Heart right ventricle (tissue), 16 donors: ENCODE results near the gene HTR3C. TPM values are rescaled to one million over a fixed set of nuclear protein-coding genes. Genes with fewer than 3 reads are reported as not detected.

Experiments
- ATAC-seq, 8 donors: fragments of 200-7000 bp; cut with Tn5 transposase; one replicate each; pipeline ENCODE4 v1.9.1; 2020; ENCODE audit warnings: mild to moderate bottlenecking in 8 of 8, moderate library complexity in 8 of 8, moderate number of reproducible peaks in 1 of 8
- DNase-seq, 2 donors: peaks; one replicate each; pipeline ENCODE4 v3.0.0-alpha.2; 2020
- H3K27ac ChIP-seq, 10 donors: fragments of 200-600 bp; sonication (generic) in 2 of 10; one replicate each; pipeline versions ENCODE4 v1.5.0 to v1.8.0; 2020 to 2022; ENCODE audit warnings: mild to moderate bottlenecking in 3 of 10
- H3K27me3 ChIP-seq, 7 donors: fragments of 200-600 bp; one replicate each; pipeline ENCODE4 v1.8.0; 2021 to 2022; ENCODE audit warnings: mild to moderate bottlenecking in 2 of 7
- H3K36me3 ChIP-seq, 9 donors: fragments of 200-600 bp; sonication (generic) in 1 of 9; one replicate each; pipeline versions ENCODE4 v1.5.0 to v1.8.0; 2020 to 2022; ENCODE audit warnings: mild to moderate bottlenecking in 2 of 9
- H3K4me1 ChIP-seq, 9 donors: fragments of 200-600 bp; sonication (generic) in 1 of 9; one replicate each; pipeline versions ENCODE4 v1.5.0 to v1.8.0; 2020 to 2022; ENCODE audit warnings: mild to moderate bottlenecking in 4 of 9
- H3K4me3 ChIP-seq, 10 donors: fragments of 200-600 bp; sonication (generic) in 2 of 10; one replicate each; pipeline versions ENCODE4 v1.5.0 to v1.8.0; 2020 to 2022; ENCODE audit warnings: mild to moderate bottlenecking in 7 of 10, moderate library complexity in 2 of 10
- H3K9me3 ChIP-seq, 11 donors: fragments of 200-600 bp in 10 of 11; sonication (generic) in 2 of 11; one replicate each; pipeline versions ENCODE4 v1.5.0 to v1.8.0; 2013 to 2022; ENCODE audit warnings: mild to moderate bottlenecking in 2 of 11, control low read depth in 1 of 11, moderate library complexity in 1 of 11
- CTCF ChIP-seq, 9 donors: fragments of 200-600 bp; sonication (generic) in 2 of 9; IDR thresholded peaks; one replicate each; pipeline versions ENCODE4 v1.5.0 to v1.8.0; 2021 to 2022; ENCODE audit warnings: antibody characterized with exemption in 9 of 9, mild to moderate bottlenecking in 5 of 9, moderate library complexity in 1 of 9
- WGBS, 2 donors: extraction: QIAGEN DNeasy Blood & Tissue Kit; methylation state at CpG; one replicate each; pipeline ENCODE4 v1.1.7; 2013; ENCODE audit warnings: inconsistent platforms in 1 of 2; 5-methylcytosine and 5-hydroxymethylcytosine counted together
- intact Hi-C, 10 donors: fragments of 100-400 bp; cut with DNase I; formaldehyde crosslinking; loops; one replicate each; pipeline versions ENCODE4 v1.11.1 to v1.14.2; 2022
- polyA plus RNA-seq, 2 donors: library from polyadenylated mRNA; stranded (reverse); fragments of 200-250 nt; gene quantifications; one replicate each; pipeline ENCODE4 v1.2.3, GENCODE V29; 2013
- total RNA-seq, 10 donors: library from RNA; stranded (reverse); fragmentation: NEBNext Ultra II Directional in 3 of 10; extraction: Animal tissue kit (Norgen Biotek cat#: 25700) in 3 of 10; gene quantifications; one replicate each; pipeline versions ENCODE4 v1.2.1 to v1.2.4, GENCODE V29; 2021 to 2023
- donor health status: Arrhythmogenic right ventricular cardiomyopathy.
- donor health status: ischemic (EF 13 %, LVEDD 7.1; RV severe dilation, severe dysfunction).
- donor health status: healthy with polysubstance abuse.
- donor health status: DM: no; HTN: yes; CAD: no.
- donor health status: DM: no; HTN: no; CAD: no.
- donor health status: ischemic (EF 25% LVEDD 6.9; RV normal size, moderate dysfunction).
- donor health status: ischemic (EF 25% LVEDD 5.7; RV mildly dilated, moderate dysfunction).
- donor health status: healthy.
- donor health status: DM: yes; HTN: yes; CAD: no.
- donor health status: Ischemic cardiomyopathy.
- donor health status: ischemic (EF 35%, LVEDD 5.7; RV mildly dilated, moderate dysfunction).
- donor health status: nonischemic (EF 11% LVEDD 7.7; RV severe dilation, severe dysfunction).
- donor health status: DM: yes; HTN: yes; CAD: no.
- donor health status: PGD.
- donor health status: ischemic (EF 29% LVEDD 5.4; RV normal size, mild dysfunction).
- donor health status: nonischemic (EF 23%, LVEDD 6.1; RV moderate dilation, normal function).

HTR3C gene
- total and polyA plus RNA-seq, 12 donors: not detected

DNA sequence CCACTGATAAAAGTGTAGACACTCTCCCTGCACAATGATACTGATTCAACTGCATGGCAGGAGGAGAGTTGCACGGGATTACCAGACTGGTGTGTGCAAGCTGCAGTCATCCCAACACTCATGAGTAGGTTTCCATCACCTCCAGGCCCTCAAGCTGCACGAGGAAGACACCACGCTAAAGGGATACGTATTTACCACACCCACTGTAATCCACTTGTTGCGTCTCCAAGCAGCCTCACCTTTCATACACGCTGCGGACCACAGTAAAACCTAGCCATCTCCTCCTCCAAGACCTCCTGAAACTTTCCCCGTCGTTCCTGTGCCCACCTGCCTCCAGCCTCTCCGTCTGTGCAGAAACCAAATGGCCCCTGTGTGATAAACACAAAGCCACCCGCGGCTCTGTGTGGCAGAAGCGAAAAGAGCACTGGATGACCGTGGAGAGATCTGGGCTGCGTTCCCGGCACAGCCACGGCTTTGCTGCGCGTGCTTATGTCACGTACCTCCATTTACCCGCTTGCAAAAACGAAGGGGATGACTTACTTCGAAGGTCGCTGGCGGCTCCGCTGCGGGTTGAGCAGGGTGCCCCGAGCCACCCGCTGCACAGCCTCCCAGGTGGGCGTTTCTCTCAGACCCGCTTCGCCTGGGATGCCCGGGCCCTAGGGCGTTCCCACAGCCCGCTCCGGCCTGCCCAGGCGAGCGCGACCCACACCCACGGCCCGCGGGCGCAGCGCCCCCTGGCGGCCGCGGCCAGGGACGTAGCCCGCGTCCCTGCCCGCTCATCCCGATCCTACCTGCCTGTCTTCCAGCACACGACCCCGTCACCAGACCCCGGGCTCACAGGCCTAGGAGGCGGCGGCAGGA is 35.8 kb upstream of the HTR3C start:
- H3K9me3 ChIP-seq: no peaks in the 10 kb centered on the region
- peak overlapping the region; percentile 82 to 100 (median 94) for H3K4me3 ChIP-seq
- peak; percentile 85 to 98 (median 96) for TF ChIP-seq CTCF (IDR thresholded peaks at IDR 0.05)
- no peaks in the 10 kb centered on the region for H3K27me3 ChIP-seq
- H3K36me3 ChIP-seq: peaks cover 0 to 23% (median 0%) of the 10 kb centered on the region in 9 donors
- H3K4me1 ChIP-seq: peaks cover 0 to 37% (median 22%) of the 10 kb centered on the region in 9 donors
- intact Hi-C loops: loop anchor here in 8 of 10 donors (2.0 to 10.0 kb wide), 11 partner anchors 115 to 235 kb away; partner anchors contain the start of genes EIF2B5 (in 4 of the 8), ABCF3 (in 1 of the 8), ALG3 (in 1 of the 8) and EEF1AKMT4 (in 1 of the 8)
- DNase-seq (peak; percentile 38 to 74), ATAC-seq (peak; percentile 82 to 94 (median 90))
- H3K27ac ChIP-seq: peak overlapping the region; percentile 5 to 91 (median 85)
- 6 to 7% methylated on average over 56 to 57 of the region's 57 CpGs for WGBS, 2 donors

DNA sequence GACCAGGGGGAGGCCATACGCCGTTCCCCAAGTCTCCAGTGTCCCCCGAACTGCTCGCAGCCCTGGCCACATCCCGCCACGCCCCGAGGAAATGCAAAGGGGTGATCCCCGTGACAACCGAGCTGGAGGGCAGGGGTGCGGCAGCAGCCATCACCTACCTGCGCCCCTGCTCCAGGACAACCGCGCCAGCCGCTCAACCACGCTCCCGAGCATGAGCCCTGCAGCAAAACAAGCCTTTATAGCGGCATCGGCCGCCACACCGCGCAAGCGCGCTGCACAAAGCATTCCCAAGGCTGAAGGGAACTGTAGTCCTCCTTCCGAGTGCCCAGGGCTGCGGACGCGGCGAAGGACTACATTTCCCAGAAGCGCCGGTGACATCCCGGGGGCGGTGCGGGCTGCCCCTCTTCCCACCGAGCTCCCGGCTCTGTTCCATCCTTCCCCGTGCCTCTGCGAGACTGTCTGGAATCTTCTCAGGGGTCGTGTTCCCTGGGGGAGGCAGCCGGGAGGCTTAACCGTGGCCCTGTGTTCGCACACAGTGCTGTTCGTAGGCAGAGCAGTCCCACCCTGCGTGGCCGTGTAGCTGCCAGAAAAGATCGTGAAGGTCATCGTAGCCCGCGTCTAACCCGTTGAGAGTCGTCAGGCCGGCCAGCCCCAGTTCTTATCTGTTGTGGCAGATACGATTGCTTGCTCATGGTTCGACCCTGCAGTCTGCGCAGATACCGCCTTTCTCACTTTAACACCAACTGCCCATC is 35.0 kb upstream of the HTR3C start, which contains the start of gene ABCC5:
TSS of gene ABCC5 (minus strand) at position 213 of the 752 bp plus-strand sequence. CDS start 3,492 bp downstream, outside the sequence.
- DNase-seq (peak; percentile 94), ATAC-seq (peak; percentile 95 to 99 (median 98))
- H3K27ac ChIP-seq: peak within 1 kb of the TSS; percentile 57 to 91 (median 85)
- H3K9me3 ChIP-seq: no peaks in the 10 kb centered on the region
- peak within 1 kb of the TSS; percentile 82 to 100 (median 94) for H3K4me3 ChIP-seq
- TF ChIP-seq CTCF (IDR thresholded peaks at IDR 0.05): peak in 8 of 9 donors; percentile 2 to 60 (median 54)
- H3K27me3 ChIP-seq: no peaks in the 10 kb centered on the region
- peaks cover 0 to 42% (median 21%) of the 10 kb centered on the region in 9 donors for H3K4me1 ChIP-seq
- H3K36me3 ChIP-seq: peaks cover 0 to 15% (median 0%) of the 10 kb centered on the region in 9 donors
- WGBS, 2 donors: 0% methylated on average over 54 to 55 of the region's 55 CpGs
- intact Hi-C loops: loop anchor here in 8 of 10 donors (2.0 to 10.0 kb wide), 11 partner anchors 114 to 234 kb away; partner anchors contain the start of genes EIF2B5 (in 4 of the 8), ABCF3 (in 1 of the 8), ALG3 (in 1 of the 8) and EEF1AKMT4 (in 1 of the 8)

- Histone ChIP-seq H3K4me1 (peaks cover 0 to 43% (median 15%) of the 10 kb centered on the region in 9 donors), H3K27me3 (no peaks in the 10 kb centered on the region), H3K36me3 (peaks cover 0 to 9% (median 0%) of the 10 kb centered on the region in 9 donors), H3K27ac (peak overlapping the region; percentile 57 to 91 (median 85)), H3K9me3 (no peaks in the 10 kb centered on the region), H3K4me3 (peak overlapping the region in 9 of 10 donors; percentile 82 to 100 (median 92))
- intact Hi-C loops: loop anchor here in 6 of 10 donors (5.0 to 10.0 kb wide), 8 partner anchors 114 to 234 kb away; partner anchors contain the start of genes EIF2B5 (in 2 of the 6), ABCF3 (in 1 of the 6), ALG3 (in 1 of the 6) and EEF1AKMT4 (in 1 of the 6)
- no peak for TF ChIP-seq CTCF (IDR thresholded peaks at IDR 0.05)
- 89 to 90% methylated on average over 21 of the region's 21 CpGs for WGBS, 2 donors
- DNase-seq: no peak
- ATAC-seq: no peak
Measured at GRCh38 chr3:184018424-184018973, 34.3 kb upstream of the HTR3C start.
